Measurements from ENCODE around the gene MAFG. TPM values are rescaled to one million over a fixed set of nuclear protein-coding genes. Genes with fewer than 3 reads are reported as not detected.

MAFG gene
- total and polyA plus RNA-seq, 8 donors, result 2.3 to 30.4 (median 11.2) TPM

GRCh38 chr17:81909966-81910839 is 17.3 kb downstream of the MAFG start:
- no peak for TF ChIP-seq EP300 (IDR thresholded peaks at IDR 0.05)
- no peak for TF ChIP-seq POLR2A (IDR thresholded peaks at IDR 0.05)
- TF ChIP-seq POLR2AphosphoS5 (IDR thresholded peaks at IDR 0.05), result peak in 2 of 3 donors; percentile 42 to 50
- intact Hi-C loops (cut with DNase I; ENCODE audit: low total_unique reads), result no loop called here
- Histone ChIP-seq H3K27me3 (no peaks in the 10 kb centered on the region), H3K36me3 (peaks cover 61 to 77% (median 75%) of the 10 kb centered on the region in 4 donors), H3K27ac (peak overlapping the region; percentile 74 to 91 (median 85)), H3K4me1 (peaks cover 8 to 46% (median 34%) of the 10 kb centered on the region in 4 donors), H3K9me3 (no peaks in the 10 kb centered on the region), H3K4me3 (peak overlapping the region; percentile 67 to 82 (median 76))
- WGBS, 5 donors, result 22 to 35% (median 27%) methylated on average over 20 to 23 of the region's 23 CpGs
- DNase-seq, result peak; percentile 62 to 74

GRCh38 chr17:81909231-81909630 is 18.3 kb downstream of the MAFG start:
- no peak overlapping the region for H3K27ac ChIP-seq
- H3K9me3 ChIP-seq, result no peaks in the 10 kb centered on the region
- intact Hi-C loops (cut with DNase I; ENCODE audit: low total_unique reads), result no loop called here
- H3K4me1 ChIP-seq, result peaks cover 8 to 46% (median 33%) of the 10 kb centered on the region in 4 donors
- WGBS, 5 donors, result 77 to 97% (median 91%) methylated on average over 7 to 12 of the region's 12 CpGs
- H3K27me3 ChIP-seq, result no peaks in the 10 kb centered on the region
- TF ChIP-seq CTCF (IDR thresholded peaks at IDR 0.05), result no peak
- TF ChIP-seq POLR2A (IDR thresholded peaks at IDR 0.05), result no peak
- no peak for TF ChIP-seq POLR2AphosphoS5 (IDR thresholded peaks at IDR 0.05)
- no peak for TF ChIP-seq EP300 (IDR thresholded peaks at IDR 0.05)
- no peak overlapping the region for H3K4me3 ChIP-seq
- H3K36me3 ChIP-seq, result peaks cover 59 to 77% (median 75%) of the 10 kb centered on the region in 4 donors
- no peak for DNase-seq

- H3K9me3 ChIP-seq, result no peaks in the 10 kb centered on the region
- H3K4me1 ChIP-seq, result peaks cover 8 to 46% (median 33%) of the 10 kb centered on the region in 4 donors
- DNase-seq, result no peak
- no peak overlapping the region for H3K27ac ChIP-seq
- peaks cover 55 to 77% (median 75%) of the 10 kb centered on the region in 4 donors for H3K36me3 ChIP-seq
- no peaks in the 10 kb centered on the region for H3K27me3 ChIP-seq
- 93 to 98% (median 95%) methylated on average over 5 to 11 of the region's 11 CpGs for whole genome bisulfite sequencing, 5 donors
- TF ChIP-seq EP300 (IDR thresholded peaks at IDR 0.05) (no peak), POLR2AphosphoS5 (IDR thresholded peaks at IDR 0.05) (no peak), POLR2A (IDR thresholded peaks at IDR 0.05) (no peak), CTCF (IDR thresholded peaks at IDR 0.05) (no peak)
- intact Hi-C loops (cut with DNase I; ENCODE audit: low total_unique reads), result no loop called here
- H3K4me3 ChIP-seq, result no peak overlapping the region
Observed at GRCh38 chr17:81908793-81909192, 18.7 kb downstream of the MAFG start.

- intact Hi-C loops (cut with DNase I; ENCODE audit: low total_unique reads), result no loop called here
- H3K36me3 ChIP-seq, result peaks cover 42 to 71% (median 63%) of the 10 kb centered on the region in 4 donors
Observed at GRCh38 chr17:81907219-81908145, 20.1 kb downstream of the MAFG start.

More at GRCh38 chr17:81907219-81908145, 20.1 kb downstream of the MAFG start:
- Histone ChIP-seq H3K27ac (no peak overlapping the region), H3K27me3 (peaks cover 0 to 10% (median 5%) of the 10 kb centered on the region in 3 donors), H3K9me3 (no peaks in the 10 kb centered on the region), H3K4me3 (no peak overlapping the region), H3K4me1 (peaks cover 11 to 50% (median 37%) of the 10 kb centered on the region in 4 donors)
- DNase-seq, result no peak
- TF ChIP-seq EP300 (IDR thresholded peaks at IDR 0.05) (no peak), CTCF (IDR thresholded peaks at IDR 0.05) (no peak), POLR2AphosphoS5 (IDR thresholded peaks at IDR 0.05) (no peak), POLR2A (IDR thresholded peaks at IDR 0.05) (no peak)
- 91 to 95% (median 93%) methylated on average over 20 to 26 of the region's 26 CpGs for WGBS, 5 donors
